ENCODE measurements around the gene HLA-DRB1.

GRCh38 chr6:32614366-32615081 lies 24.9 kb upstream of the HLA-DRB1 start:
- no peak for TF ChIP-seq EZH2phosphoT487 (IDR thresholded peaks at IDR 0.05; ENCODE audit: low read depth)
- TF ChIP-seq, protein P1, sequence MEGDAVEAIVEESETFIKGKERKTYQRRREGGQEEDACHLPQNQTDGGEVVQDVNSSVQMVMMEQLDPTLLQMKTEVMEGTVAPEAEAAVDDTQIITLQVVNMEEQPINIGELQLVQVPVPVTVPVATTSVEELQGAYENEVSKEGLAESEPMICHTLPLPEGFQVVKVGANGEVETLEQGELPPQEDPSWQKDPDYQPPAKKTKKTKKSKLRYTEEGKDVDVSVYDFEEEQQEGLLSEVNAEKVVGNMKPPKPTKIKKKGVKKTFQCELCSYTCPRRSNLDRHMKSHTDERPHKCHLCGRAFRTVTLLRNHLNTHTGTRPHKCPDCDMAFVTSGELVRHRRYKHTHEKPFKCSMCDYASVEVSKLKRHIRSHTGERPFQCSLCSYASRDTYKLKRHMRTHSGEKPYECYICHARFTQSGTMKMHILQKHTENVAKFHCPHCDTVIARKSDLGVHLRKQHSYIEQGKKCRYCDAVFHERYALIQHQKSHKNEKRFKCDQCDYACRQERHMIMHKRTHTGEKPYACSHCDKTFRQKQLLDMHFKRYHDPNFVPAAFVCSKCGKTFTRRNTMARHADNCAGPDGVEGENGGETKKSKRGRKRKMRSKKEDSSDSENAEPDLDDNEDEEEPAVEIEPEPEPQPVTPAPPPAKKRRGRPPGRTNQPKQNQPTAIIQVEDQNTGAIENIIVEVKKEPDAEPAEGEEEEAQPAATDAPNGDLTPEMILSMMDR (IDR thresholded peaks at IDR 0.05; ENCODE audit: low read depth, low read length) = no peak

Data from OCI-LY3 (cell line).